Astrocyte (in vitro differentiated cells and primary cell): Measurements from ENCODE around the gene IQSEC3.

ENCODE experiments used
- CTCF ChIP-seq: IDR thresholded peaks from 2 replicates; pipeline ENCODE4 v1.5.1; 2011; ENCODE audit warnings: low read depth, mild to moderate bottlenecking, inconsistent platforms, low read length, moderate library complexity; ENCODE audit not compliant: insufficient read depth
- EZH2 ChIP-seq: IDR thresholded peaks from 2 replicates; pipeline ENCODE4 v1.6.1; 2012; ENCODE audit warnings: mild to moderate bottlenecking, low read length, inconsistent platforms; ENCODE audit not compliant: insufficient read depth

GRCh38 chr12:209246-209645, 142.7 kb downstream of the IQSEC3 start:
- TF ChIP-seq CTCF (no peak), EZH2 (no peak)
